GM18526 (cell line): ENCODE data around the gene ACR.

Experiments used
- POLR2A ChIP-seq: IDR thresholded peaks from 3 replicates; pipeline ENCODE4 v1.6.1; 2011; ENCODE audit not compliant: insufficient read length; ENCODE audit errors: extremely low read depth

Gene ACR

DNA sequence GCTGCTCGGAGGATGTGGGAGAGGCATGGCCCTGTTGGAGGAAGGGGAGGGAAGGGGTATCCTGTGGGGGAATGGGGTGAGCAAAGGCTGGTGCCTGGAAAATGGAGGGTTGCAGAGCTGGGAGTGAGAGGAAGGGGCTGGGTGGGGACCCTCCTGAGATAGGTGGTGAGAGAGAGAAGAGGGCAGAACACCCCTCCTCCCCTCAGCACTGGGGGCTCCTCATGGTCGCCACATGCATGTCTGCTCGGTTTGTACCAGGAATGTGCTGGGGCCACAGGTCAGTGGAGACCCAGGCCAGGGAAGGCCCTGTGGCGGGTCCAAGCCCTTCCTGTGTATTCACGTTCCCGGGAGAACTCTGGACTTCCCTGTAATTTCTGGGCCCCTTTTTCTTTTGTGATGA lies 27.8 kb upstream of the ACR start:
- TF ChIP-seq POLR2A: no peak

GRCh38 chr22:50710886-50711285 lies 27.1 kb upstream of the ACR start:
- TF ChIP-seq POLR2A: no peak

DNA sequence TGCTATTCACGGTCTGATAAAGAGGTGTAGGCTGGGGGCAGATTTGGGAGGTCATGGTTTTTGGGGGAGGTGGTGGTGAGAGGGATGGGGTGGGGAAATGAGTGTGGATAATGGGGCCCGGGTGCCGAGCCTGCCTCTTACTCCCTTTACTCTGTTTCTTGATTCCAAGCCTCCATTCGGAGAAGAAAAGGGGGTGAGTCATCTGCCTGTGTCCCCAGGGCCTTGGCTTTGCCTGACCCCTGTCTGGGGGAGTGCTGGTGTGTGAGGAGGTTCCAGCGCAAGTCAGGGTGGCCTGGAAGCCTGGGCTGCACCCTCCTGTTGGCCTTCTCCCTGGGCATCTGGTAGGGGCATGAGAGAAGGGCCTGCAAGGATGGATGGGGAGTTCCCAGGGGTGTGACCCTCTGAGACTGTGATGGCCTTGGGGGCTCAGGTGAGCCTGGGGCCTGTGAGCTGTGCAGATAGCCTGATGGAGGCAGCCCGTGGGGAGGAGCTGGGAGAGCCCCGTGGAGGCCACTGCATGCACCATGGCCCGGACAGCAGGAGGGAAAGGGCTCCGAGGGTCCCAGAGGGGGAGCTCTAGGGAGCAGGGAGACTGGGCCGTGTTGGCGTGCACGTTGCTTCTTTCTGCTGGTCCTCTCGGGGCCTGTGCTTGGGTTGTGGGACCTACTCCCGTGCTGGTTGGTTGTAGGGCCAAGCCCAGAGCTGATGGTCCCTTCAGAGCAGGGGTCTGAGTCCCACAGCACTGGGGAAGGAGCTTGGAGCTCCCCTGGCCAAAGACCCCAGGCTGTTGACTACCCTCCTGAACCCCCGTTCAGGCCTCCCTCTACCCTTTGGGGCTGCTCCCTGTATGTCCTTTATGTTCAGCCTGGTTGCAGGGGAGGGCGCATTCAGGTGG lies 26.3 kb upstream of the ACR start:
- no peak for TF ChIP-seq POLR2A

- no peak for TF ChIP-seq POLR2A
Measured at GRCh38 chr22:50712341-50713007, 25.5 kb upstream of the ACR start.

GRCh38 chr22:50713008-50713385 lies 25.0 kb upstream of the ACR start:
- TF ChIP-seq POLR2A: no peak

GRCh38 chr22:50713571-50714056 lies 24.4 kb upstream of the ACR start:
- TF ChIP-seq POLR2A: no peak

DNA sequence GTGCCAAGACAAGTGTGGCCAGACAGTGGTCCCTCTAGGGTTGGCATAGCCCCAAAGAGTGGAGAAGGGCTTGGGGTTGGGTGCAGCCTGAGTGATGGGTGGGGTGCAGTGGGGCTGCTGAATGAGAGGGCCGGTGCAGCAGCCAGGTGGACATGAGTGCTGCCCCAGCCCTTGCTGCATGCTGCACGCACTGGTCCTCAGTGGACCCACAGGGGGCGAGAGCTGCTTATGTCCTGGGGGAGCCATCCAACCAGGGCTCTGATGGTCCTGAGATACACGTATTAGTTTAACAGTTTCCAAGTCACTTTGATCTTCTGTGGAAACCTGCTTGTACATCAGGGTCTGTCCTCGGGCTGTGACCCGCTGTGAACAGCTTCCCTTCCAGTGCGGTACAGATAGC lies 23.9 kb upstream of the ACR start:
- TF ChIP-seq POLR2A: no peak

- no peak for TF ChIP-seq POLR2A
Measured at GRCh38 chr22:50714631-50715179, 23.3 kb upstream of the ACR start.

DNA sequence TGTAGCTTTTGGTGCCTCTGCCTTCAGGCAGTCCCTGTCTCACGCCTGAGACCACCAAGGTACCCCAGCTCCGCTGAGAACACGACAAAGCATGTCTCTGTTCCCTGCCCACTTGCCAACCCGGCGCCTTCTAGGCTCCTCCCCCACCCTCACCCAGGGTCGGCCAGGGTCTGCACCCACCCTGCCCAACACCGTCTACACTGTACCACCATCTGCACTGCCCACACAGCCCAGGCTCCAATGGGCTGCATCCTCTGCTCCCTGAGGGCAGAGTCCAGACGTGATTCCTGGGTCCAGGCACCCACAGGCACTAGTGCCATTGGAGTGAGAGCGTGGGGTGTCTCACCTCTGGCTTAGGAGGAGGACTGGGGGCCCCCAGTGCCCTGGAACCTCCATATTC lies 22.8 kb upstream of the ACR start:
- TF ChIP-seq POLR2A: no peak

DNA sequence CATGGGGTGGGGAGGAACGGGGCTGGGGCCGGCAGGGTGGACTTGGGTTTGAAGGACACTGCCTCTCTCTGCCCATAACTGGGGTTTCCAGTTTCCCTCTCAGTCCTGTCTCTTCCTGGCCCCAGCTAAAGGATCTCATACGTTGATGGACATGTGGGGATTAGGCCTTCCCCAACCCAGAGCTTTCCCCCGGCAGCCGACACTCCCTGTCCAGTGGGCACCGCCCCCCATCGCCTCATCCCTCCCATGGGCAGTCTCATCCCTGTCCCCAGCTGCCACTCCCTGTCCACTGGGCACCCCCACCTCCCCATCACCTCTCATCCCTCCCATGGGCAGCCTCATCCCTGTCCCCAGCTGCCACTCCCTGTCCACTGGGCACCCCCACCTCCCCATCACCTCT lies 22.2 kb upstream of the ACR start:
- no peak for TF ChIP-seq POLR2A

GRCh38 chr22:50716290-50717024 lies 21.5 kb upstream of the ACR start:
- no peak for TF ChIP-seq POLR2A

- TF ChIP-seq POLR2A: no peak
Measured at GRCh38 chr22:50717709-50718351, 20.2 kb upstream of the ACR start.

DNA sequence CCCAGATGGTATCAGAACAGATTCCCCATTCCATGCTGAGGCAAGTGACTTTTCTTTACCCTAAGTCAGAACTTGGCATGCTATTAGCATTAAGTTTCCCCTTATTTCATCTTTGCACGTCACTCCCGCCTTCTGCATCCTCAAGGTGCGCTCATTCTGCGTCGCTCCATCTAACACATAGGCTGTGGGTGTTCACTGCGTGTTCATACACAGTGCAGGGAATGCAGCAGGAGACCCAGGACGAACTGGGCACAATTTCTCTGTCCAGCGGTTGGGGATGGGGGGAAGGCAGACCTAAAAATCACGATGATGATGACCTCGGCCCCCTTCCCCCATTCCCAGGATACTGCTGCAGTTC lies 19.7 kb upstream of the ACR start:
- TF ChIP-seq POLR2A: no peak

DNA sequence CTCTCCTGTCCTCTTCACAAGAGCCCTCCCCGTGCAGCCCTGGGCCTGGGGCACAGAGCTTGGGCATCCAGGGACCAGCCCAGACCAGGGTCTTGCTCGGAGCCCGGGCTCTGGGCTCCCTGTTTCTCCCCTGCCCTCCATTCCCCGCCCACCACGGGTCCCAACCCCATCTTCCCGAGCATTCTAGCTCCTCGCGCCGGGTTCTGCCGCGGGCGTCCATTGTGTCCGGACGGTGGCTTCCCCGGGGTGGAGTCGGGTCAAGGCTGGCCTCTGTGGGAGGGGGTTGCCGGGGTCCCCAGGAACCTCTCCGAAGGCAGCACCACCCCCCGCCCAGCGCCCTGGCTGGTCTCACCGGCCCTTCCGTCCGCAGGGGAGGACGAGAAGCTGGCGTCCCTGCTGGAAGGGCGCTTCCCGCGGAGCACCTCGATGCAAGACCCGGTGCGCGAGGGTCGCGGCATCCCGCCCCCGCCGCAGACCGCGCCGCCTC lies 18.1 kb upstream of the ACR start:
- no peak for TF ChIP-seq POLR2A
